H4 (cell line): ENCODE results near the gene TJP1. TPM values are rescaled to one million over a fixed set of nuclear protein-coding genes. Genes with fewer than 3 reads are reported as not detected.
A peak's percentile ranks its signal among the peaks of the same experiment; 100 is the strongest.

Source experiments
- DNase-seq: peaks from one replicate; pipeline ENCODE4 v3.0.0-alpha.2; 2015; ENCODE audit warnings: low spot score
- total RNA-seq: library from RNA; depleted of rRNA; stranded (reverse); fragments of >200 nt; shearing (Covaris generic); gene quantifications from 2 replicates; pipeline ENCODE4 v1.2.3, GENCODE V29; 2014; rRNA removed

TJP1 gene
- 23.3 and 27.3 TPM in 2 replicates for total RNA-seq

DNA sequence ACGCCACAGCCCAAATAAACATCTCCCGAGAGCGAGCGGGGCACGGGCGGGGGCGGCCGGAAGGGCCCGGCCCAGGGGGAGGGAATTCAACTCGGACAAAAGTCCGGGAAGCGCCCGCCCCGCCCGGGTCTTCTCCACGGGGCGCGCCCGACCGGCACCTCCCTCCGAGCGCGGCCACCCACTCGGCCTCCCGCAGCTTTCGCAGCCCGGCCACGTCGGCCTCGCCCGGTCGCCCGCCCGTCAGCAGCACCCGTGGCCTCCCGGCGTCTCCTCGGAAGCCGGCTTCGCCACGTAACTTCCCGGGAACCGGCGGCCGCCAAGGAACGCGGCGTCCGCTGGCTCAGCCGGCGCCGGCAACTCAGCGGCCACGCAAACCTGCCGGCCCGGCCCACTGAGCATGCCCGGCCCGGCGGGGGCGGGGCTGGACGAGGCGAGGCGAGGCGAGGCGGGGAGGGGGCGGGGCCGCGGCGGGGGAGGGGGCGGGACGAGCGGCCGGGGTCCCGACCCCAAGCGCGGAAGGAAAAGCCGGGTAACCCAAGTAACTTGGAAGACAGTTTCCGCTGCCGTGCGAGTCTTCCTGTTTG, at the start of gene TJP1:
Gene TJP1 (minus strand): TSS at position 369 of the 584 bp plus-strand sequence. CDS start 440 bp downstream, outside the sequence.
- DNase-seq: peak; percentile 50

DNA sequence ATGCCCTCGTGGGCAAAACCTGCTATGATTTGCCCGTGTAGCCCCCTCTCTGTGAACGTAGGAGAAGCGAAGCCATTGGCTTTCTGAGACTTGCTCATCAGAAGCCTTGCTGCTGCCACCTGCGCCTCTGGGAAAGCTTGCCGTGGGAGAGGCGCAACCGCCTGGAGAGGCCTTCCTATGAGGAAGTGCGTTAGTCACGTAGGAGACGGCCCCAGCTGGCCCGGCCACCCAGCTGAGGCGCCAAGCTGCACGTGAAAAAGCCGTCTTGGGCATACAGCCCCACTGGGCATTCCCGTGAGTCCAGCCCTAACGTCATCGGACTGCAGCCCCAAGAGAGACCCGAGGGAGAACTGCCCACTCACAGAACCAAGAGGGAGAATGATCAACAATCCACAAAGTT, 49.1 kb upstream of the TJP1 start:
- DNase-seq: no peak

GRCh38 chr15:29870495-29871151, 48.4 kb upstream of the TJP1 start:
- DNase-seq: no peak

DNA sequence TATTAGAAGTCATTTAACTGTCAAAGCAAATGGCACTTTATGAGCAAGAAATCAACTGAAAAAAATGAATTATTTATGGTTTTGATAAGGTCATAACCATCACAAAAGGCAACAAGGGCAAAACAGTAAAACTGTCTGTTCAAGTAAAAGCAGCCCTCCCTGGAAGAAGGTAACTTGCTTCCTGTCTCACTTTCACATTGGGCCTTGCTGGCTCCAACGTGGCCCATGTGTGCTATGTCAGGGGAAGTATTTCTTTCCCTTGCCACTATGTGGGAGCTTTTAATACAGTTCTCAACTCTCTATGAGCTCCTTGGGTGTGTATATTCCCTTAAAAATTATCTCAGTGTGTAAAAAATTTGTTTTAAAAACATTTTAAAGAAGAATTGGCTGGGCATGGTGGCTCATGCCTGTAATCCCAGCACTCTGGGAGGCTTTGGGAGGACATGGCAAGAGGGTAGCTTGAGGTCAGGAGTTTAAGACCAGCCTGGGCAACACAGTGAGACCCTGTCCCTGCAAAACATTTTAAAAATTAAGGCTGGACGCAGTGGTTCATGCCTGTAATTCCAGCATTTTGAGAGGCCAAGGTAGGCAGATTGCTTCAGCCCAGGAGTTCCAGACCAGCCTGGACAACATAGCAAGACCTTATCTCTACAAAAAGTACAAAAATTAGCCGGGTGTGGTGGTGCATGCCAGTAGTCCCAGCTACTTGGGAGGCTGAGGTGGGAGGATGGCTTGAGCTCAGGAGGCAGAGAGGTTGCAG, 45.2 kb upstream of the TJP1 start:
- DNase-seq: no peak

DNA sequence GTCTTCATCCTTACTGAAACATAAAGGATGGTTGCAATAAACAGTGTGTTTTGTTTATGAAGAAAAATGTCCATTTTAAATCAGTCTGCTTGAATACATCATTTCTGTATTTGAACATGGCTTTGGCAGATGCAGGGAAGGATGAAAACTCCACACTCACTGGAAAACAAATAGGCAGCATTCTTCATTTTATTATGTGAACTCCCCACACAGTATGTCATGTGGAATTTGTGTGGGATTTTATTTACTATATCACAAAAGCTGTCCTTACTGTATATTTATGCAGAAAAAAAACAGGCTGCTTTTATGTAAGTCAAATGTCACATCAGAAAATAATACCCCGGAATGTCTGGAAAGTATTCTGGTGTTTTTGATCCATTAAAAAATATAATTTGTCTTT, 44.1 kb upstream of the TJP1 start:
- DNase-seq: no peak

DNA sequence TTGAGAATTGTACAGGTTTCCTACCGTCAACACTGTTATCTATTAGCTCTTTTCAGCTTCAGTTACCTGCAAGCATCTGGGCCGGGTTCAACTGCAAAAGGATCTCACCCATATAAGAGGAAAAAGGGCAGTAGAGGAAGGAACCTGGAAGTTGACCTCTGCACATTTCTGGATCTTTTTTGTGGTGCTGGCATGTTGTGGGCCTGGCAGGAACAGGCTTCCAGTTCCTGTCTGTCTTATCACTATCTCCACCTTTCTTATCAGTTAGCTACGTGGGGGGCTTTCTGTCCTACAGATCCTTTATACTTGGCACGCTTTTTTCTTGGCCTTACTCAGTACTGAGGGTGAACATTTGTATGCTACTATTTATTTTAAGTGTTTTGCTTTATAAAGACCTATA, 42.2 kb upstream of the TJP1 start:
- no peak for DNase-seq

- no peak for DNase-seq
Measured at GRCh38 chr15:29863438-29863837, 41.2 kb upstream of the TJP1 start.

GRCh38 chr15:29862271-29862670, 40.0 kb upstream of the TJP1 start:
- DNase-seq: no peak

- DNase-seq: no peak
Measured at GRCh38 chr15:29860872-29861271, 38.6 kb upstream of the TJP1 start.

DNA sequence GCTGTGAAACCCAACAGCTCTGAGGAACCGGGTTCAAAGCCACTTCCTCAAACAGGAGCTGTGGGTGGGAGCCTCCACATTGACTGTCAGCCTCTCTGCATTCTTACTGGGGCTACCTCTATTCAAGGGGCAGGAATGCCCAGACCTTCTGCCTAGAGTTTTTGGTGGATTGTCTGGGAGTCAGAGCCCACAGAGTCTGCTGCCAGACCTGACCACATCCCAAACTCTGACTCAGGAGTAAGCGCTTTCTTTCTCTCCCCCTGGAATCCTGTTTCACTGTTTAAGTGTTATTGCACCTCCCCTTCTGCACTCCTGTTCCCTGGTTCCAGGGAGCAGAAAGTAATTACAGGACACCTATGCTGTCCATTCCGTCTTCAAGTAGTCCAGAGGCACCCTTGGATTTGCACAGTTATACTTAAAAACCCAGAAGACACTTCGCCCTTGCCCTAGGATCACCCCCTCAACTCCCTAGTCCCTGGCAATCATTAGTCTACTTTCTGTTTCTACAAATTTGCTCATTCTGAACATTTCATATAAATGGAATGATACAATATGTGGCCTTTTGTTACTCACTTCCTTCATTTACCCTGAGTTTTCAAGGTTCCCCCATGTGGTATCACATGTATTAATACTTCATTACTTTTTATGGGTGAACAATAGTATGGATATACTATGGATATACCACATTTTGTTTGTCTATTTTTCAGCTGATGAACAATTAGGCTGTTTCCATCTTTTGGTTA, 37.9 kb upstream of the TJP1 start:
- peak; percentile 58 for DNase-seq

DNA sequence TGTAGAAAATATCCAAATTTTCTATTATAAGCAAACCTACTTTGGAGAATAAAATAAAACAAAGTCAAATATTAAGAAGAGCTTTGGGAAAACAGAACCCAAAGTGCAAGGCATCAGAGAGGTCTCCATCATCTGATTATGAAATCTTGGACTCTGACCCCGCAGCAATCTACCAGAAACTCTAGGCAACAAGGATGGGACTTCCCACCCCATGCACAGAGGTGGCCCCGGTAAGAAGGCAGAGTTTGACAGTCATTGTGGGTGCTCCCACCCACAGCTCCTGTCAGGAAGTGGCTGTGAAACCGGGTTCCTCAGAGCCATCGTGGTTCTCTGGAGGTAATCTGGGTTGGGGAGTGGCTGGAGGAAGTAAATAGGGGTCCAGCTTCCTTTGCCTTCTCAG, 37.0 kb upstream of the TJP1 start:
- no peak for DNase-seq

DNA sequence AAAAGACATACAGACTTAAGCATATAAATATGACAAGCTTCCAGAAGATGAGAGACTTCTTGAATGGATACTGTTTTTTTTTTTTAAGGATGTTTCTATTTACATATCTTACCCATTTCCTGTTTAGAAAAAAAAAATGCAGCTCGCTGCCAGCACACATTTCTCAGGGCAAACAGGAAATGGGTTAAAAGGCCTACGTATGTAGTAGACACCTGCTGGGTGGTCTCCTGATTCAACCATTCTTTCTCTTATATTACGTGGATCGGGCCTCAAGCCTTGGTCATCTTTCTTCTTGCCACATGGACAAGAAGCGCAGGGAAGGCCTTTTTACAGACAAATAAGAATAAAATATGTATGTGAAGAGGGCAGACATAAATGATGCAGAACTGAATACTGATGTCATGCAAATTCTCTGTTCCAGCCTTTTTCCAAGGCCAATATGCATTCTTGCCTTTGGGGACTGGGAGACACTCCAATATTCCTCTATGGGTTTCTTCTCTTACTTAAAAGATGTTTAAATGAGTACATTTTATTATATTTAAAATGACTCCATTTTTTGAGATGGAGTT, 35.0 kb upstream of the TJP1 start:
- DNase-seq: peak; percentile 70

DNA sequence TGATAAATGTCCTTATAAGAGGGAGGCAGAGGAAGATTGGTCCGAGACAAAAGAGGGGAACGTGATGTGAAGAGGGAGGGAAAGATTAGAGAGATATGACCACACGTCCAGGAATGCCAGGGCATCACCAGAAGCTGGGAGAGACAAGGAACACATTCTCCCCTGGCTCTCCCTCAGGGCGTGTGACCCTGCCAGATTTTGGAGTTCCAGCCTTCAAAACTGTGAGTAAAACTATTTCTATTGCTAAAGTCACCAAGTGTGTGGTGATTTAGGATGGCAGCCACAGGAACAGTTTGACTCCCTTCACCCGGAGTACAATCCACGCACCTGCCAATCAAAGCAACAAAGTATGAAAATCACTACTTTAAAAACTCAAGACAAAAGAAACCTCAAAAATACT, 32.1 kb upstream of the TJP1 start:
- DNase-seq: no peak

- DNase-seq: no peak
Measured at GRCh38 chr15:29853211-29853987, 31.1 kb upstream of the TJP1 start.

- DNase-seq: no peak
Measured at GRCh38 chr15:29852201-29852600, 29.9 kb upstream of the TJP1 start.

GRCh38 chr15:29849716-29850115, 27.4 kb upstream of the TJP1 start:
- DNase-seq: peak; percentile 84

GRCh38 chr15:29849218-29849617, 26.9 kb upstream of the TJP1 start:
- no peak for DNase-seq

DNA sequence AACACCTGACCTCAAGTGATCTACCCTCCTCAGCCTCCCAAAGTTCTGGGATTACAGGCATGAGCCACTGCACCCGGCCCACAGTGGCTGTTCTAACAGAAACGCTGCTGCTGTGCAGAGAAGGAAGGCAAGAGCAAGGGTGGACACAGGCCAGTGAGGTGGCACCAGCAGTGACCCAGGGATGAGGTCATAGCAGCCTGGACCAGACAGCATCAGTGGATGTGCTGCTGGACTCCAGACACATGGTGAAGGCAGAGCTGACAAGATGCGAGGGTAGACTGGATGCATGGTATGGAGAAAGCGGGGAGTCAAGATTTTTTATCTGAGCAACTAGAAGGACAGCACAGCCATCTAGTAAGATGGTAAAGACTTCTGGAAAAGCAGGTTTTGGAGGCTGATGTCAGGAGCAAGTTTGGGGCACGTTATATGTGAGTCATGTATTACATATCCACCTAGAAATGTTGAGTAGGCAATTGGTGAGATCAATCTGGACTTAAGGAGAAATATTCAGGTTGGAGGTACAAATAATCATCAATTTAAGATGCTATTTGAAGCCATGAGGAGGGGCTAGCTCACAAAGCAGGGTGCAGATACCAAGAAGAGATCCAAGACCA, 22.1 kb upstream of the TJP1 start:
- no peak for DNase-seq

- DNase-seq: no peak
Measured at GRCh38 chr15:29842290-29842689, 20.0 kb upstream of the TJP1 start.

GRCh38 chr15:29840926-29841325, 18.7 kb upstream of the TJP1 start:
- DNase-seq: no peak

DNA sequence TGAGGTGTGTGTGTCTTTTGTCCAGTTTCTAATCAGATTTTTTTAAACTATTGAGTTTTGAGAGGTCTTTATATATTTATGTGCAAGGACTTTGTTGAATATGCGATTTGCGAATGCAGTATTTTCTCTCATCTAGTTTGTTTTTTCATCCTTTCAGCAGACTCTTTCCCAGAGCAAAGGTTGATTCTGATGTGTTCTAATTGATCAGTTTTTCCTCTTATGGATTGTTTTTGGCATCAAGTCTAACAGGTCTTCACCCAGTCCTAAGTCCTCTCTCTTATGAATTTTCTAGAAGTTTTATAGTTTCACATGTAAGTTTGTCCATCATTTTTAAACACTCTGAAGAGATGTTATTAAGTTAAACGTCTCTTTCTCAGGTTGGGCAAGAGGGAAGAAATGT, 17.8 kb upstream of the TJP1 start:
- DNase-seq: no peak
